A549 (cell line): Measurements from ENCODE around the gene DPYD.

Experiments
- CTCF ChIP-seq: fragments of >200 bp; sonication (Bioruptor Twin); formaldehyde crosslinking; IDR thresholded peaks from 3 replicates; pipeline ENCODE4 v1.5.1; 2016
- HMGXB4 ChIP-seq: fragments of 250-450 bp; sonication (Bioruptor Pico); IDR thresholded peaks from 2 replicates; pipeline ENCODE4 v1.5.0; 2021; ENCODE audit warnings: mild to moderate bottlenecking, moderate library complexity, borderline replicate concordance
- JUN ChIP-seq, 2 experiments: fragments of >200 bp; sonication (Bioruptor Twin); formaldehyde crosslinking; IDR thresholded peaks; 2 replicates in 1 of 2; 3 replicates in 1 of 2; pipeline ENCODE4 v1.6.1; 2016 to 2017
- NPAS2 ChIP-seq: fragments of 250-450 bp; sonication (Bioruptor Pico); IDR thresholded peaks from 2 replicates; pipeline ENCODE4 v1.8.0; 2022; ENCODE audit warnings: mild to moderate bottlenecking, moderate library complexity, borderline replicate concordance
- SREBF2 ChIP-seq: fragments of 450-650 bp; IDR thresholded peaks from 2 replicates; pipeline ENCODE4 v1.6.1; 2014; ENCODE audit warnings: mild to moderate bottlenecking, moderate library complexity
- USF2 ChIP-seq: fragments of 450-650 bp; IDR thresholded peaks from 2 replicates; pipeline ENCODE4 v1.6.1; 2014; ENCODE audit warnings: antibody characterized with exemption

GRCh38 chr1:97812076-97812475 is 108.8 kb downstream of the DPYD start:
- TF ChIP-seq USF2 (no peak), CTCF (no peak), SREBF2 (no peak), JUN (IDR thresholded peaks at IDR 0.05) (no peak), NPAS2 (CRISPR knock-in tag) (no peak), HMGXB4 (no peak)
